Keratinocyte (primary cell): ENCODE measurements around the gene CHN2. TPM values are rescaled to one million over a fixed set of nuclear protein-coding genes. Genes with fewer than 3 reads are reported as not detected.

ENCODE experiments used
- DNase-seq: peaks from one replicate; pipeline ENCODE4 v3.0.0-alpha.2; 2011; ENCODE audit warnings: low read depth, missing footprints, low spot score
- FAIRE-seq: peaks from 2 replicates; lab custom pipeline; 2011; peaks lifted over from hg19 to GRCh38; lab: Jason Lieb, UNC
- H2AFZ ChIP-seq: 2 replicates; pipeline ENCODE4 v1.6.0; 2012; ENCODE audit warnings: low read length, control low read depth, inconsistent platforms; ENCODE audit not compliant: control insufficient read depth
- H3K27ac ChIP-seq: 2 replicates; pipeline ENCODE4 v1.5.1; 2011; ENCODE audit warnings: low read length; ENCODE audit not compliant: control insufficient read depth, insufficient read depth
- H3K27me3 ChIP-seq: 3 replicates; pipeline ENCODE4 v1.6.0; 2011; ENCODE audit warnings: low read length; ENCODE audit not compliant: control insufficient read depth, insufficient read depth; ENCODE audit errors: extremely low read depth
- H3K36me3 ChIP-seq, 2 experiments: 2 replicates in 1 of 2; 3 replicates in 1 of 2; pipeline ENCODE4 v1.5.1; 2011; ENCODE audit warnings: low read length in 2 of 2, mild to moderate bottlenecking in 1 of 2; ENCODE audit not compliant: control insufficient read depth in 2 of 2, insufficient read depth in 2 of 2; ENCODE audit errors: extremely low read depth in 1 of 2
- H3K4me1 ChIP-seq: 3 replicates; pipeline ENCODE4 v1.5.1; 2011; ENCODE audit warnings: low read length; ENCODE audit not compliant: control insufficient read depth, insufficient read depth; ENCODE audit errors: extremely low read depth
- H3K4me2 ChIP-seq: 3 replicates; pipeline ENCODE4 v1.6.0; 2011; ENCODE audit warnings: low read depth, low read length; ENCODE audit not compliant: control insufficient read depth, insufficient read depth; ENCODE audit errors: extremely low read depth
- H3K4me3 ChIP-seq, 3 experiments: fragments of 200-600 bp in 1 of 3; sonication (generic) in 1 of 3; 2 replicates in 2 of 3; 3 replicates in 1 of 3; pipeline ENCODE4 v1.5.1; 2011 to 2016; ENCODE audit warnings: low read length in 3 of 3, mild to moderate bottlenecking in 3 of 3, control low read depth in 2 of 3, inconsistent platforms in 1 of 3, low read depth in 1 of 3, mixed read lengths in 1 of 3, mixed run types in 1 of 3, moderate library complexity in 1 of 3; ENCODE audit not compliant: control insufficient read depth in 2 of 3, insufficient read depth in 2 of 3; ENCODE audit errors: extremely low read depth in 1 of 3
- H3K79me2 ChIP-seq: 2 replicates; pipeline ENCODE4 v1.6.0; 2012; ENCODE audit warnings: low read length; ENCODE audit not compliant: control insufficient read depth, insufficient read depth
- H3K9ac ChIP-seq: 3 replicates; pipeline ENCODE4 v1.6.0; 2011; ENCODE audit warnings: low read length; ENCODE audit not compliant: control insufficient read depth, insufficient read depth; ENCODE audit errors: extremely low read depth
- H3K9me1 ChIP-seq: 3 replicates; pipeline ENCODE4 v1.6.0; 2011; ENCODE audit warnings: low read length; ENCODE audit not compliant: control insufficient read depth, insufficient read depth; ENCODE audit errors: extremely low read depth
- H3K9me3 ChIP-seq: 2 replicates; pipeline ENCODE4 v1.5.1; 2012; ENCODE audit warnings: low read depth, low read length; ENCODE audit not compliant: control insufficient read depth
- H4K20me1 ChIP-seq: 3 replicates; pipeline ENCODE4 v1.6.0; 2011; ENCODE audit warnings: low read length; ENCODE audit not compliant: control insufficient read depth, insufficient read depth; ENCODE audit errors: extremely low read depth
- CTCF ChIP-seq, 3 experiments: IDR thresholded peaks in 1 of 3; conservative IDR thresholded peaks in 1 of 3; optimal IDR thresholded peaks in 1 of 3; 2 replicates in 2 of 3; 3 replicates in 1 of 3; pipeline versions ENCODE3 to v1.5.1; 2011; ENCODE audit warnings: low read length in 3 of 3, mild to moderate bottlenecking in 3 of 3, moderate library complexity in 2 of 3, control low read depth in 1 of 3, inconsistent platforms in 1 of 3; ENCODE audit not compliant: insufficient read depth in 2 of 3; ENCODE audit errors: extremely low read depth in 1 of 3
- EZH2 ChIP-seq: IDR thresholded peaks from one replicate; pipeline ENCODE4 v1.6.1; 2012; ENCODE audit warnings: inconsistent platforms, mild to moderate bottlenecking, low read length, moderate library complexity
- dilution Hi-C: fragments of 300-500 bp; cut with MboI; formaldehyde crosslinking; loops from one replicate; pipeline ENCODE4 v1.7.0; 2020; ENCODE audit warnings: low sequenced_read_pairs; ENCODE audit not compliant: extremely low pct_ligation_motif_present
- polyA plus RNA-seq, 5 experiments: library from polyadenylated mRNA; depleted of rRNA in 3 of 5; stranded (reverse) in 3 of 5; stranded (forward) in 1 of 5; unstranded in 1 of 5; fragments of >200 nt; gene quantifications; 1 replicate in 1 of 5; 2 replicates in 3 of 5; 3 replicates in 1 of 5; pipeline versions ENCODE4 v1.2.1 to v1.2.3, GENCODE V29; 2011 to 2012; ENCODE audit warnings: missing spikeins in 2 of 5, low read depth in 1 of 5, low replicate concordance in 1 of 5

The CHN2 gene
- polyA plus RNA-seq, 1 donor (not counting 4 experiments of a cell fraction or from before 2014, with no cell fraction given) = 1.8 TPM

DNA sequence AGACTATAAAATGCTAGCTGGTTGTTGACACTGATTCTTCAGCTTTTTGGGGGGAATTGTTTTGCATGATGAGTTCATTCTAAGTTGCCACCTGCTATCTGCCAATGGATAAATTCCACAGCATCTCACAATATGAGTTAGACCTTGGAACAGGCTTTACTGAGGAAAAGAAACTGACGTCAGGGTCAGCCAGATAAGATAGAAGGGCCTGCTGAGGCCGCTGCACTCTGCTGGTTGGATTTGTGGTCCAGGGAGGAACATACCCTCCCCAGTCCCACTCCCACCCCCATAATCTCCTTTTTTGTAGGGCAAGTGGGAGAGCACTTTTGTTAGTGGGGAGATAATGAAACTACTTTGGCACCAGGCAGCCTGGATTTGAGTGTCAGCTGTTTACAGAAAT, 258.4 kb downstream of the CHN2 start:
- Histone ChIP-seq H3K4me2 (no peak overlapping the region), H3K4me1 (peaks cover 25% of the 10 kb centered on the region), H3K9me1 (no peaks in the 10 kb centered on the region), H3K9ac (no peak overlapping the region), H3K9me3 (no peaks in the 10 kb centered on the region), H3K79me2 (no peaks in the 10 kb centered on the region), H2AFZ (no peak overlapping the region), H3K27me3 (no peaks in the 10 kb centered on the region), H3K27ac (no peak overlapping the region), H3K4me3 (no peak overlapping the region), H4K20me1 (no peaks in the 10 kb centered on the region), H3K36me3 (no peaks in the 10 kb centered on the region)
- no peak for FAIRE-seq
- dilution Hi-C loops = no loop called here
- DNase-seq = no peak
- TF ChIP-seq EZH2 = no peak

DNA sequence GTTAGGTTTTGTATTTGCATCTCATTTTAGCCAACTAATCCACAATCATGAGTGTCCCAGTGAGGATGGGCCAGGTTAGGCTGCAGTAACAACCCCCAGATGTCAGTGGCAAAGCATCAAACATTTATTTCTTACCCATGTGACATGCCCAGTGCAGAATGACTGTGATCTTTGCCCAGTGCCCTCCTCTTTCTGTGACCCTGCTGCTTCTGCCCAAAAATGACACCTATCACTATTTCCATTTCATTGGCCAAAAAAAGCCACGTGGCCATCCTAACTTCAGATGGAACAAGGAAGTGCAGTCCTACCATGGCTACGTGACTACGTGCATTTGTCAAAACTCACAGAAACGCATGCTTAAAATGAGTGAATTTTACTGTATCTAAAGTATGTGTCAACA, 259.9 kb downstream of the CHN2 start:
- no peaks in the 10 kb centered on the region for H3K27me3 ChIP-seq
- DNase-seq (no peak), FAIRE-seq (no peak)
- H3K4me2 ChIP-seq = no peak overlapping the region
- no peaks in the 10 kb centered on the region for H3K9me1 ChIP-seq
- H3K4me1 ChIP-seq = peaks cover 25% of the 10 kb centered on the region
- no peaks in the 10 kb centered on the region for H3K9me3 ChIP-seq
- H4K20me1 ChIP-seq = no peaks in the 10 kb centered on the region
- H3K79me2 ChIP-seq = no peaks in the 10 kb centered on the region
- H2AFZ ChIP-seq = no peak overlapping the region
- no peak overlapping the region for H3K9ac ChIP-seq
- no peak overlapping the region for H3K27ac ChIP-seq
- TF ChIP-seq EZH2 (no peak), CTCF (optimal IDR thresholded peaks at IDR 0.05 in 1 of 3, IDR thresholded peaks at IDR 0.05 in 1 of 3, conservative IDR thresholded peaks at IDR 0.05 in 1 of 3; ENCODE audit: extremely low read depth in 1 of 3, insufficient read depth in 2 of 3, low read length in 3 of 3) (no peak)
- dilution Hi-C loops = no loop called here
- H3K36me3 ChIP-seq = no peaks in the 10 kb centered on the region
- no peak overlapping the region for H3K4me3 ChIP-seq

DNA sequence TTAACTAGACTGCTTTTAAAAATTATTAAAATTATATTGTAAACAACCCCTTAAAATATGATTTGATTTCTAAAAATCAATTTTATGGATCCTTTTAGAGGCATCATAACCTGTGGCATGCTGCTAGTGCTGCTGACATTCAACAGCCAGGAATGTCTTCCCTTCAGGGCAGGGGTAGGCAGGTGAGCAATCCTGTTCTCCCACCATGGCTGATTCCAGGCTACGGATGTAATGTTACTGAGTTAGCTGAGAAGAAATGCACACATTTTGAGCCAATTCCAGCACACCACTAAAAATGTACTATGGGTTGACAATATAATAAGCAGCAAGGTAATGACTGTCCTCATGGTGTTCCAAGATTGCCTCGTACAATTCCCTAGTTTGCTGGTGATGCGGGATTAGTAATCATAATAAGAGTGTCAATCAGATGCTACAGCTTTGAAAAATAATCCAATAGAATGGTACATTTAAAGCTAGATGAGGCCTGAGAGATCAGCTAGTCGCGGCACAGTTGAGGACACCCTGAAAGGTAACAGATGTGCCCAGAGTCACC, 260.4 kb downstream of the CHN2 start:
- TF ChIP-seq EZH2 = no peak
- TF ChIP-seq CTCF (optimal IDR thresholded peaks at IDR 0.05 in 1 of 3, IDR thresholded peaks at IDR 0.05 in 1 of 3, conservative IDR thresholded peaks at IDR 0.05 in 1 of 3; ENCODE audit: extremely low read depth in 1 of 3, insufficient read depth in 2 of 3, low read length in 3 of 3) = no peak
- Histone ChIP-seq H3K9ac (no peak overlapping the region), H3K27ac (no peak overlapping the region), H3K4me2 (peak overlapping the region; percentile 35), H3K36me3 (no peaks in the 10 kb centered on the region), H3K27me3 (no peaks in the 10 kb centered on the region), H3K79me2 (no peaks in the 10 kb centered on the region), H3K4me1 (peaks cover 25% of the 10 kb centered on the region), H3K4me3 (no peak overlapping the region), H3K9me1 (no peaks in the 10 kb centered on the region), H2AFZ (peak overlapping the region; percentile 0), H3K9me3 (no peaks in the 10 kb centered on the region), H4K20me1 (no peaks in the 10 kb centered on the region)
- peak; percentile 91 for FAIRE-seq
- dilution Hi-C loops = no loop called here
- peak; percentile 32 for DNase-seq
